ENCODE data around the gene COA7. TPM values are rescaled to one million over a fixed set of nuclear protein-coding genes. Genes with fewer than 3 reads are reported as not detected.

The COA7 gene
- total RNA-seq, 2 experiments from 2014 or later, result 32.5 to 35.7 TPM

DNA sequence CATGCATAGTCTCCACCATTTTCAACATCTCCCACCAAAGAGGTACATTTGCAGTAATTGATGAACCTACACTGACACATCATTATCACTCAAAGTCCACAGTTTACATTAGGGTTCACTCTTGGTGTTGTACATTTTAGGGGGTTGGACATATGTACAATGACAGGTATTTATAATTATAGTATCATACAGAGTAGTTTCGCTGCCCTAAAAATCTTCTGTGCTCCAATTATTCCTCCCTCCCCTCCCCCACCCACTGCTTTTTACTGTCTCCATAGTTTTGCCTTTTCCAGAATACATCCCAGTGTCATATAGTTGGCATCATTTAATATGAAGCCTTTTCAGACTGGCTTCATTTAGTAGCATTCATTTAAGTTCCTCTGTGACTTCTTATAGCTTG is 13.6 kb downstream of the COA7 start:
- H3K36me3 Mint-ChIP-seq, result peaks cover 35% of the 10 kb centered on the region
- peaks cover 3% of the 10 kb centered on the region for H3K4me1 Mint-ChIP-seq
- H3K9me3 Mint-ChIP-seq, result peaks cover 3% of the 10 kb centered on the region
- DNase-seq, result no peak
- H3K4me3 Mint-ChIP-seq, result no peak overlapping the region
- no peak overlapping the region for H3K27ac Mint-ChIP-seq
- no peaks in the 10 kb centered on the region for H3K27me3 Mint-ChIP-seq

DNA sequence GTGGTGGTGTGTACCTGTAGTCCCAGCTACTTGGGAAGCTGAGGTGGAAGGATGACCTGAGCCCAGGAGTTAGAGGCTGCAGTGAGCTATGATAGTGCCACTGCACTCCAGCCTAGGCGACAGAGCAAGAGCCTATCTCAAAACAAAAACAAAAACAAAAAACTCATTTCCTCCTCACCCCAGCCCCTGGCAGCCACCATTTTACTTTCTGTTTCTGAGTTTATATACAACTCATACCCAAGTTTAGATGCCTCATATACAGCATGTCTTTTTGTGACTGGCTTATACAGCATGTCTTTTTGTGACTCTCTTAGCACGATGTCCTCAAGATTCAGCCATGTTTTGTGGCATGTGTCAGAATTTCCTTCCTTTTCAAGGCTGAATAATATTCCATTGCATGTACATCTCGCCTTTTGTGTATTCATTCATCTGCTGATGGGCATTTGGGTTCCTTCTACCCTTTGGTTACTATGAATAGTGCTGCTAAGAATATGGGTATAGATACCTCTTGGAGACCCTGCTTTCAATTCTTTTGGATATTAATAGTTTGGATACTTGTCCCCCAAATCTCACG is 14.7 kb downstream of the COA7 start:
- no peak overlapping the region for H3K27ac Mint-ChIP-seq
- H3K9me3 Mint-ChIP-seq, result peaks cover 3% of the 10 kb centered on the region
- no peak for DNase-seq
- H3K4me3 Mint-ChIP-seq, result peak overlapping the region; percentile 2
- no peaks in the 10 kb centered on the region for H3K27me3 Mint-ChIP-seq
- peaks cover 3% of the 10 kb centered on the region for H3K4me1 Mint-ChIP-seq
- peaks cover 30% of the 10 kb centered on the region for H3K36me3 Mint-ChIP-seq

GRCh38 chr1:52681136-52681535 is 17.0 kb downstream of the COA7 start:
- Mint-ChIP-seq H3K9me3 (peaks cover 3% of the 10 kb centered on the region), H3K27ac (no peak overlapping the region), H3K27me3 (no peaks in the 10 kb centered on the region), H3K4me1 (peaks cover 2% of the 10 kb centered on the region), H3K4me3 (no peak overlapping the region), H3K36me3 (peaks cover 18% of the 10 kb centered on the region)
- DNase-seq, result no peak

DNA sequence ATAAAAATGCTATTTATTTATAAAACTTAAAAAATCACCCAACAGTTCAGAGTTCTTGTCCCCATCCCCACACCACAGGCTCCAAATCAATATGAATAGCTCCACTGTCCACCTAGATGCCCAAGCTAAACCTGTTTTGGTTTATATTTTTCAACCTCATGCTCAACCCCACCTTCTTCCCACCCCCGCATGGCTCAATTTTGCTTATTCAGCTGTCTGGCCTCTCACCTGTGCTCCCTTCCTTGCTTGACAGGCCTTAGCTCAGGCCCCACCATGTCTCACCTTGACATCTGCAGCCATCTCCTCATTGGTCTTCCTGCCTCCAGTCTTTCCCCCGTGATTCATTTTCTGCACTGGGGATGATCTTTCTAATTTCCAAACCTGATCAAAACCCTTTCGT is 17.8 kb downstream of the COA7 start:
- DNase-seq, result no peak
- Mint-ChIP-seq H3K4me3 (no peak overlapping the region), H3K27me3 (no peaks in the 10 kb centered on the region), H3K27ac (no peak overlapping the region), H3K9me3 (peaks cover 3% of the 10 kb centered on the region), H3K36me3 (peaks cover 15% of the 10 kb centered on the region), H3K4me1 (no peaks in the 10 kb centered on the region)

- Mint-ChIP-seq H3K4me3 (no peak overlapping the region), H3K36me3 (peaks cover 11% of the 10 kb centered on the region), H3K27me3 (no peaks in the 10 kb centered on the region), H3K27ac (no peak overlapping the region), H3K9me3 (peaks cover 3% of the 10 kb centered on the region), H3K4me1 (peaks cover 3% of the 10 kb centered on the region)
- DNase-seq, result no peak
These were observed 18.6 kb downstream of the COA7 start for GRCh38 chr1:52679498-52679897.

DNA sequence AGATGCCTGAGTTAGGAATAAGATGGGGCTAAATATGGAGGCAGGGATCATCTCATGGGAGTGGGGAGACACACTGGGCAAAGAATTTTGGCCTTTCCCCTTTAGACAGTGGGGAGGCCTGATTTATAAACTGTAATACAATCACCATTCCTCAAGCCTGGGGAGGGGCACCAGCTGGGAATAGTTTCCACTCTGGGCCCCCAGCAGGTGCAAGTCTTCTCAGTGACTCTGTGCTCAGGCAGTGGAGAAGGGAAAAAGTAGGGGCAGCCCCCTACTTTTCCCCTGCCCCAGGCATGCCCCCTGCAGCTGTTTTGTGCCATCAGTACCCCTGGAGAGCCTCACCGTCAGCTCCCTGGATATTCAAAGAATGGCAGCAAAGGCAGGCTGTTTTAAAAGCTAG is 19.1 kb downstream of the COA7 start:
- Mint-ChIP-seq H3K27me3 (no peaks in the 10 kb centered on the region), H3K4me3 (no peak overlapping the region), H3K36me3 (peaks cover 11% of the 10 kb centered on the region), H3K27ac (no peak overlapping the region), H3K4me1 (peaks cover 5% of the 10 kb centered on the region), H3K9me3 (peaks cover 3% of the 10 kb centered on the region)
- no peak for DNase-seq

DNA sequence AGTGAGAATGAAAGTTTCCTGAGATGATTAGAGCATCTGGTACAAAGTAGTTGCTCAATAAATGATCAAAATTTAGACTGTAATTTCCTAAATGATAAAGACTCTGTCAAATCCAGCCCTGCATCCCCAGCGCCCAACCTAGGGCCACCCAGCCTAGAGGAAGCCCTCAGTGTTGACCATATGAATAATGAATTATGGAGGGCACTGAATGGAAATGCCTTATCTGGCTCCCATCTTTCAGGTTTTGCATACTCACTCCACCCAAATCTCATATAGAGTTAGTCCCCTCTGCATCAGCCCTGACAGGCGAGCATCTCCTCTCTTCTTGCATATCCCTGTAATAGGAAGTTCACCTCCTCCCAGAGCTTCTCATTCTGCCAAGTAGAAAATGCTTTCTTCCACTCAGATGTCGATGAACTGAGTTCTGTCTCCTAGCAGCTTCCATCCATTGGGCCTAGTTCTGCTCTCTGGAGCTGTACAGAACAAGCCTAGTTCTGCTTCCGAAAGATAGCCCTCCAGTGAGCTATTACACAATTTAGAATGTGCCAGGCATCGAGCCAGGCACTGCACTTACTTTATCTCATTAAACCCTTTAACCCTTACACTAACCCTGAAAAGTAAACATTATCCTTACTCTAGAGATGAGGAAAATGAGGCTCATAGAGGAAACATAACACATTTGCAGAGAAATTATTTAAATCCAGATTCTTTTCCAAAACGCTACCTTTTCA is 20.9 kb downstream of the COA7 start:
- Mint-ChIP-seq H3K27ac (no peak overlapping the region), H3K9me3 (no peaks in the 10 kb centered on the region), H3K36me3 (no peaks in the 10 kb centered on the region), H3K4me3 (no peak overlapping the region), H3K4me1 (peaks cover 5% of the 10 kb centered on the region), H3K27me3 (no peaks in the 10 kb centered on the region)
- no peak for DNase-seq

DNA sequence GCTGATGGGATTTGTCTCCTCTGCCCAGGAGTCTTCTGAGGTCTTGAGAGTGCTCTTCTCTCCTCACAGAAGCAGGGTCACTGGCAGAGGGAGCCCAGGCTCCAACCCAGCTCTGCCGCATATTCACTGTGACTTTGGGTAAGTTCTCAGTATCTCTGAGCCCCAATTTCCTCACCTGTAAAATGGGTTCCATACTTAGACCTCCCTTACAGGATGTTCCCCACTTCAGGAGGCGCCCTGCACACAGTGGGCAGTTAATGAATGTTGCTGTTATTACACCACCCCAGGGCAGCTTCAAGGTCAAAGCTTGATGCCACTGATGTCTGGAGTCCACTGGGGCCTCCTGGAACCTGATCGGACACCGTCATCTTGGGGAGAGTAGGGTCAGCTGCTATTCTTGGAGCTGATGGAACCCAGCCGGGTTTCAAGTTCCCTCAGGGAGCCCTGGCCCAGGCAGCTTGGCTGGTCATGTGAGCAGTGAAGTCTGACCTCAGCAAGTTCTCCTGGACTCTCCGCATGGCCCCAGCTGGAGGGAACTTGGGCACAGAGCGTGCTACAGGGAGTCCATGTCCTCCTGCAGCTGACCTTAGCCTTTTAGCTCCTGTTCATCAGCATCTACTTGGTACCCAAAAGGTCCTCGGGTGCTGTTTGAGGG is 21.8 kb downstream of the COA7 start:
- Mint-ChIP-seq H3K36me3 (no peaks in the 10 kb centered on the region), H3K4me1 (peaks cover 5% of the 10 kb centered on the region), H3K4me3 (no peak overlapping the region), H3K27ac (no peak overlapping the region), H3K27me3 (no peaks in the 10 kb centered on the region), H3K9me3 (no peaks in the 10 kb centered on the region)
- DNase-seq, result no peak

GRCh38 chr1:52674497-52675384 is 23.4 kb downstream of the COA7 start:
- H3K36me3 Mint-ChIP-seq, result no peaks in the 10 kb centered on the region
- H3K4me3 Mint-ChIP-seq, result no peak overlapping the region
- H3K4me1 Mint-ChIP-seq, result peaks cover 5% of the 10 kb centered on the region
- no peak overlapping the region for H3K27ac Mint-ChIP-seq
- H3K27me3 Mint-ChIP-seq, result no peaks in the 10 kb centered on the region
- H3K9me3 Mint-ChIP-seq, result no peaks in the 10 kb centered on the region
- DNase-seq, result no peak

- no peaks in the 10 kb centered on the region for H3K9me3 Mint-ChIP-seq
- H3K4me1 Mint-ChIP-seq, result peaks cover 5% of the 10 kb centered on the region
- H3K27me3 Mint-ChIP-seq, result no peaks in the 10 kb centered on the region
- no peak for DNase-seq
- no peak overlapping the region for H3K4me3 Mint-ChIP-seq
- no peaks in the 10 kb centered on the region for H3K36me3 Mint-ChIP-seq
- H3K27ac Mint-ChIP-seq, result no peak overlapping the region
These were observed 24.6 kb downstream of the COA7 start for GRCh38 chr1:52673513-52673912.

DNA sequence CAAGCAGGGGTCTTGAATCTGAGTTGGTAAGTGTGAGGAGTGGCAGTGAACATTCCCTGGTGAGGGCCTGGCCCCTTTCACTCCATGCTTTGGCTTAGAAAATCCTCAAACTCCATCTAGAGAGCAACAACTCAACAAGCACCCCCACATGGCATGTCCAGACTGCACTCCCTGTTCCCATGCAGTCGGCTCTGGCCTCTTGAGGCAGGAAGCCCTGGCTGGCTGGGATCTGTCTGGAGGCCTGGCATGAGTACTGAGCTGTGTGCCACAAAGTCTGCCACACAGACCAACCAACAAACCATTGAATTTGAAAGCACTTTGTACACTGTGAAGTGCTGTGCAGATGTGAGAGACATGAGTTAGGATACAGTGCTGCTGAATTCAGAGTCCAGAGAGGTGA is 25.2 kb downstream of the COA7 start:
- no peaks in the 10 kb centered on the region for H3K27me3 Mint-ChIP-seq

DNA sequence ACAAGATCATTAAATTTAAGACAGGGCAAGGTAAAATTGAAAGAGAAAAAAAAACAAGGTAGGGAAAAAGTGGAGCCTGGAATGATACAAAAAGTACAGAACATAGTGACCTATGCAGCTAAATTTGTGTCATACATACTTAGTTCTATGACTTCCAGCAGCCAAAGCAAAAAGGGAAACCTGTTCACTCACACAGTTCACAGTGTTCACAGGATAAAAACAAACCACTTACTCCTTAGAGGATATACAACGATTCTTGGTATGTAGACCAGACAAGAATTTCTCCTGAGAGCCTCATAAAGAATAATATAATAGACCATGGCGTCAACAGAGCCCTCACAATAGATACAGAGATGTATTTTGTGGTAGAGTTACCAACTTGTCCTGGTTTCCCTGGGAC is 27.5 kb downstream of the COA7 start:
- Mint-ChIP-seq H3K4me3 (no peak overlapping the region), H3K27ac (no peak overlapping the region), H3K36me3 (no peaks in the 10 kb centered on the region), H3K4me1 (peaks cover 5% of the 10 kb centered on the region), H3K9me3 (no peaks in the 10 kb centered on the region), H3K27me3 (no peaks in the 10 kb centered on the region)
- no peak for DNase-seq

More for the DNA sequence above, 25.2 kb downstream of the COA7 start:
- no peaks in the 10 kb centered on the region for H3K9me3 Mint-ChIP-seq
- no peak overlapping the region for H3K27ac Mint-ChIP-seq
- no peak for DNase-seq
- peaks cover 5% of the 10 kb centered on the region for H3K4me1 Mint-ChIP-seq
- H3K4me3 Mint-ChIP-seq, result no peak overlapping the region
- no peaks in the 10 kb centered on the region for H3K36me3 Mint-ChIP-seq

GRCh38 chr1:52669696-52670095 is 28.5 kb downstream of the COA7 start:
- Mint-ChIP-seq H3K27me3 (no peaks in the 10 kb centered on the region), H3K9me3 (no peaks in the 10 kb centered on the region), H3K36me3 (no peaks in the 10 kb centered on the region), H3K27ac (no peak overlapping the region), H3K4me3 (no peak overlapping the region), H3K4me1 (peaks cover 2% of the 10 kb centered on the region)
- no peak for DNase-seq

- no peaks in the 10 kb centered on the region for H3K4me1 Mint-ChIP-seq
- H3K4me3 Mint-ChIP-seq, result no peak overlapping the region
- no peaks in the 10 kb centered on the region for H3K27me3 Mint-ChIP-seq
- H3K36me3 Mint-ChIP-seq, result no peaks in the 10 kb centered on the region
- H3K9me3 Mint-ChIP-seq, result no peaks in the 10 kb centered on the region
- no peak overlapping the region for H3K27ac Mint-ChIP-seq
- DNase-seq, result no peak
These were observed 29.4 kb downstream of the COA7 start for GRCh38 chr1:52668711-52669110.

GRCh38 chr1:52667984-52668383 is 30.2 kb downstream of the COA7 start:
- no peak for DNase-seq
- no peak overlapping the region for H3K27ac Mint-ChIP-seq
- H3K36me3 Mint-ChIP-seq, result no peaks in the 10 kb centered on the region
- no peaks in the 10 kb centered on the region for H3K27me3 Mint-ChIP-seq
- no peaks in the 10 kb centered on the region for H3K9me3 Mint-ChIP-seq
- H3K4me3 Mint-ChIP-seq, result no peak overlapping the region
- no peaks in the 10 kb centered on the region for H3K4me1 Mint-ChIP-seq
